OCI-LY1 (cell line): ENCODE results near the gene INPP5K.

Experiments
- CTCF ChIP-seq: fragments of 200-600 bp; sonication (generic), shearing (Covaris generic); IDR thresholded peaks from 2 replicates; pipeline ENCODE4 v1.5.1; 2017; ENCODE audit warnings: mild to moderate bottlenecking, antibody characterized with exemption, low read length, moderate library complexity, mixed read lengths
- EZH2 ChIP-seq: fragments of 200-600 bp; sonication (generic), shearing (Covaris generic); IDR thresholded peaks from 2 replicates; pipeline ENCODE4 v1.8.0; 2017; ENCODE audit warnings: borderline replicate concordance, mixed run types, mild to moderate bottlenecking, antibody characterized with exemption, low read length, moderate library complexity, mixed read lengths

GRCh38 chr17:1480747-1481465 is 35.5 kb downstream of the INPP5K start:
- TF ChIP-seq CTCF, result no peak
- TF ChIP-seq EZH2, result no peak
